ENCODE results near the gene ALG13.
"Not testable (repeated sequence)": the region's sequence is repeated elsewhere in the genome, so short reads cannot be mapped to it uniquely, and the experiment has no call there.

Gene ALG13

DNA sequence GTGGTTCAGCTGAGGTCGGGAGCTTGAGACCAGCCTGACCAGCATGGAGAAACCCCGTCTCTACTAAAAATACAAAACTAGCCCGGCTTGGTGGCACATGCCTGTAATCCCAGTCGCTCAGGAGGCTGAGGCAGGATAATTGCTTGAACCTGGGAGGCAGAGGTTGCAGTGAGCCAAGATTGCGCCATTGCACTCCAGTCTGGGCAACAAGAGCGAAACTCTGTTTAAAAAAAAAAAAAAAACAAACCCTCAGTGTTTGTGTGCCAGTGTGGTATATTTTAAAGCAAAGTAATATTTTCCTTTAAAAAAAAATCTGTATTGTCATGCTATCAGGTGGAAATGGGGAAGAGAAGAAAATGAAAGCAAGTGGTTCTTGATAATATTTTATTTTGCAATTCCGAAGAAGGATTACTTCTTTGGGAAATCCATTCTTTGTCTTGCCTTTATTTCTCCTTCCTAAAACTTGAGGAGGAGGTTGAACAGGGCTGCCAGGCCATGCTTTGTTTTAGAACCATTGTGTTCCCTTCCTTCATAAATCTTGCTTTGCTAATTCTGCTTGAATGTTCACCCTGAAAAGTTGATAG lies 14.4 kb downstream of the ALG13 start:
- H3K9me3 ChIP-seq (ENCODE audit: control insufficient read depth, insufficient read depth, low read length): no peaks in the 10 kb centered on the region; the same call in 1 of the 2 replicates
- no peak overlapping the region for H3K9ac ChIP-seq (ENCODE audit: low read depth, low read length)
- no peaks in the 10 kb centered on the region for H3K4me1 ChIP-seq (ENCODE audit: insufficient read depth, low read length)
- H3K36me3 ChIP-seq (ENCODE audit: insufficient read depth, low read length): no peaks in the 10 kb centered on the region; the same call in 1 of the 2 replicates

DNA sequence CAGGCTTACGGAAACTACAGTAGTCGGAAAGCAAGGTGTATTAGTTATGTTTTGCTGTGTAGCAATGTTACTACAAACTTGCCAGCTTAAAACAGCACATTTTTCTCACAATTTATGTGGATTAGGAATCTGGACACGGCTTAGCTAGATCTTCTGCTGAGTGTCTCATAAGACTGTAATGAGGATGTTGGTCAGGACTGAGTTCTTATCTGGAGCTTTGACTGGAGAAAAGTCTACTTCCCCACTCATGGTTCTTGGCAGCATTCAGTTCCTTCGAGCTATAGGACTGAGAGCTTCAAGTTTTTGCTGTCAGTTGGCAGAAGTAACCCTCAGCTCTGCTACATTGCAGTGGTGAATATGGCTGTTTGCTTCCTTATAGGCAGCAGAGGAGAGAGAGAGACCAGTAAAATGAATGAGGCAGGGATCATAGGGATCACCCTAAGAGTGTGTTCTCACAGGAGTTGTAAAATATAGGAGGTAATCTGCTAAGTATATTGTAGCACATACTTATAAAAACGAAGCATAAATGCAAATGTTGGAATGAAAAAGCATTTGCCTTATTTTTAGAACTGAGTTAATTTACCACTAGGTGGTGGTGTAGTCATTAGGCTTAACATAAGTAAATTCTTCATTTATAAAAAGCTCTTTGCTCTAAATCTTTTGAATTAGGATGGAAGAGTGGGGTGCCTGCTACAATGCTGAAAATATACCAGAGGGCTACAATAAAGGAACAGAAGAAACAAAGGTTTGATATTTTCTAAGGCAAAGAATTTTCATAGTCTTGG lies 38.6 kb downstream of the ALG13 start:
- Histone ChIP-seq H3K9me3 (ENCODE audit: control insufficient read depth, insufficient read depth, low read length) (no peaks in the 10 kb centered on the region), H3K9ac (ENCODE audit: low read depth, low read length) (no peak overlapping the region), H3K36me3 (ENCODE audit: insufficient read depth, low read length) (peaks cover 7% of the 10 kb centered on the region), H3K4me1 (ENCODE audit: insufficient read depth, low read length) (no peaks in the 10 kb centered on the region)

DNA sequence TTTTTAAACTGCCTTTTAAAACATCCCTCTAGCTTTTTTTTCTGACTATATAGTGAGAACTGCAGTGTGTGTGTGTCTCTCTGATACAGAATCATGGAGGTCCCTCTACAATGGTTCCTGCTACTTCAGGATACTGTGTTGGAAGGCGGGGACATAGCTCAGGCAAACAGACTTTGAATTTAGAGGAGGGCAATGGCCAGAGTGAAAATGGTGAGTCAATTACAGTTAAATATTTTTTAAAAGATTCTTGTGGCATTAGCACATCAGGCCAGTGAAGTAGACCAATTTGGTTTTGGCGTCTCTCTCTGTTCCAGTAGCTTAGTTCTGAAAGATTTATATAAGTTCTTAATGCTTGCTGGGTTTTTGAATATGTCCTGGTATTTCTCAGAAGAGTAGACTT lies 47.1 kb downstream of the ALG13 start:
- Histone ChIP-seq H3K36me3 (ENCODE audit: insufficient read depth, low read length) (peaks cover 14% of the 10 kb centered on the region), H3K4me1 (ENCODE audit: insufficient read depth, low read length) (no peaks in the 10 kb centered on the region), H3K9me3 (ENCODE audit: control insufficient read depth, insufficient read depth, low read length) (no peaks in the 10 kb centered on the region), H3K9ac (ENCODE audit: low read depth, low read length) (no peak overlapping the region)

DNA sequence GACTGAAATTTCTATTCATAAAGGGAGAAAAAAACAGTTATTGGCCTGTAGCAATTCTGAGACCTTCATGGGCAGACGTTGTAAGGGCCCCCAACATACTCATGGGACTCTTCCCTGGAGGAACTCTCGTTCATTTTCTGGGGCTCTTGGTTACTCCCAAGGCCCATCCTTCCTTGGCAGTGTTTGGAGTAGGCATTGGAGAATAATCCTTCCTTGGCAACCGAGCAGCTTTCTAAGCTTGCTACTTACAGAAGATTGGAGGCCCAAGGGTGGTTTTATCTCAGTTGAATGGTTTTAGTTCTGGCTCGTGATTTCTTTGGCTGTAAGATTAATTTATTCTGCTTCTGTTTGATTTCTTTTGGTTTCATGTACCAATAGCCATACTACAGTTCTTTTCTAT lies 50.4 kb downstream of the ALG13 start:
- H3K9me3 ChIP-seq (ENCODE audit: control insufficient read depth, insufficient read depth, low read length): no peaks in the 10 kb centered on the region
- H3K36me3 ChIP-seq (ENCODE audit: insufficient read depth, low read length): peaks cover 17% of the 10 kb centered on the region; the same call in 1 of the 2 replicates
- H3K9ac ChIP-seq (ENCODE audit: low read depth, low read length): no peak overlapping the region

DNA sequence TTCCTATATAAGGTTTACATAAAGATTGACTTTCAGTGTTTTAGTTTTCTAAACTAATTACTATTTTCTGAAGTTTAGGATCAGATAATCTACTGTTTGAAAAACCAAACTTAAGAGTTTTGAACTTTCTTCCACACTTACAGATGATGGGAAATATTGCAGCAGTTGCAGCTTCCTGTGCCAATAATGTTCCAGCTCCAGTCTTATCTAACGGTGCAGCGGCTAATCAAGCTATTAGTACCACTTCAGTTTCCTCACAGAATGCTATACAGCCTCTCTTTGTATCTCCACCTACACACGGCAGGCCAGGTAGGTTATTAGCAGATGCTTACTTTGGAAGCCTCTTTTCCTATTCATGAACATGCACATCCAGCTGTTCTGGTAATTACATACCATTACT lies 55.6 kb downstream of the ALG13 start:
- Histone ChIP-seq H3K4me1 (ENCODE audit: insufficient read depth, low read length) (no peaks in the 10 kb centered on the region), H3K9ac (ENCODE audit: low read depth, low read length) (no peak overlapping the region), H3K9me3 (ENCODE audit: control insufficient read depth, insufficient read depth, low read length) (no peaks in the 10 kb centered on the region), H3K36me3 (ENCODE audit: insufficient read depth, low read length) (peaks cover 16% of the 10 kb centered on the region)

More for the DNA sequence above, 50.4 kb downstream of the ALG13 start:
- H3K4me1 ChIP-seq (ENCODE audit: insufficient read depth, low read length): no peaks in the 10 kb centered on the region

DNA sequence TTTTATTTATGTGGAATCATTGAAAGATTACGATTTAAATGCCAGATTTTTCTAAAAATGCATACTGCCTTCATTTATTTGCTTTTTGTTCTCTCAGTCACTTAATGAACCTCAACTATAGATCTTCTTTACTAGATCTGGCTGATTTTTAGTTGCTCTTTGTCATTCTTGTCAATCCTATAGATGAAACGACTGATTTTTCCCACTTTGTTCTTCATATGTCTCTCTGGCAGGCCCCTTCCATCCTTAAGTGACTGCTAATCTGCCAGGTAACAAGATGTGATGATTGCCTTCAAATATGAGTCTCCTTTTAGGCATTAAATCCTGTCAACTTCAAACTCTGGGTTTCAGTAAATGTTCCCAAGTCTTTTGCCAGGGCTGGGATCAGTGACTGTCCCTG lies 61.0 kb downstream of the ALG13 start:
- no peak overlapping the region for H3K9ac ChIP-seq (ENCODE audit: low read depth, low read length)
- H3K9me3 ChIP-seq (ENCODE audit: control insufficient read depth, insufficient read depth, low read length): no peaks in the 10 kb centered on the region
- peaks cover 17% of the 10 kb centered on the region for H3K36me3 ChIP-seq (ENCODE audit: insufficient read depth, low read length)
- no peaks in the 10 kb centered on the region for H3K4me1 ChIP-seq (ENCODE audit: insufficient read depth, low read length)

DNA sequence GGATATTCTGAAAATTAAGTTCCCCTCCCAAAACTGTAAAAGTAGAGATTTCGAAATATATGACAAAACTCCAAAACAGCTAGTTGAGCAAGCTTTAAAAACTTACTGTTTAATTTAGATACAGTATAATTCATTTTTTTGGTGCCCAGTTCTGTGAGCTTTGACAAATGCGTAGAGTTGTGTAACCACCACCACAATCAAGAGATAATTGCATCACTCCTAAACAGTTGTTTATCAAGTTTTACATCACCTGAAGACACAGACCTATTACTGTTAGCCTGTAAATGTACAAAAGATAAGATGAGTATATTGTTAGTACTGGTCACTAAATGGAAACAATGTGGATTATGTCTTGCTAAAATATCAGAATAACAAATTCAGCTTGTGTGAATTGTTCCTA lies 62.3 kb downstream of the ALG13 start:
- Histone ChIP-seq H3K9me3 (ENCODE audit: control insufficient read depth, insufficient read depth, low read length) (no peaks in the 10 kb centered on the region), H3K4me1 (ENCODE audit: insufficient read depth, low read length) (no peaks in the 10 kb centered on the region), H3K9ac (ENCODE audit: low read depth, low read length) (no peak overlapping the region), H3K36me3 (ENCODE audit: insufficient read depth, low read length) (peaks cover 18% of the 10 kb centered on the region)

DNA sequence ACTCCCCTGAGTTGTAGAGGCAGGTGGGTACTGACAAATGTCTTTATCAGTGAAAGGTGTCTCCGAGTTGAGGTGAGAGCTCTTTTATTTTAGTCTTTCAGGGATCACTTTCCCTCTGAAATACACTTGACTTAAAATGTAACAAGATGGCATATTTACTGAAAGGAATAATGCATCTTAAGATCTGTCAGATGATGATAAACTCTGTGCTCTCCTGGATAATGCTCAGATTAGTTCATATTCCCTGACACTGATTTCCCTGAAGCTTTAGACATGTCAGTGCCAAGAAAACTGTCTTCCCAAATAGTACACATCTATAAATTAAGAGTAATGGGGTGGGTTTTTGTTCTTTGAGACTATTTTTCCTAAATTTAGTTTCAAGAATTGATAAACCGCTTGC lies 75.5 kb downstream of the ALG13 start:
- no peaks in the 10 kb centered on the region for H3K9me3 ChIP-seq (ENCODE audit: control insufficient read depth, insufficient read depth, low read length)
- no peaks in the 10 kb centered on the region for H3K4me1 ChIP-seq (ENCODE audit: insufficient read depth, low read length)
- no peak overlapping the region for H3K9ac ChIP-seq (ENCODE audit: low read depth, low read length)
- no peaks in the 10 kb centered on the region; the same call in 1 of the 2 replicates for H3K36me3 ChIP-seq (ENCODE audit: insufficient read depth, low read length)

DNA sequence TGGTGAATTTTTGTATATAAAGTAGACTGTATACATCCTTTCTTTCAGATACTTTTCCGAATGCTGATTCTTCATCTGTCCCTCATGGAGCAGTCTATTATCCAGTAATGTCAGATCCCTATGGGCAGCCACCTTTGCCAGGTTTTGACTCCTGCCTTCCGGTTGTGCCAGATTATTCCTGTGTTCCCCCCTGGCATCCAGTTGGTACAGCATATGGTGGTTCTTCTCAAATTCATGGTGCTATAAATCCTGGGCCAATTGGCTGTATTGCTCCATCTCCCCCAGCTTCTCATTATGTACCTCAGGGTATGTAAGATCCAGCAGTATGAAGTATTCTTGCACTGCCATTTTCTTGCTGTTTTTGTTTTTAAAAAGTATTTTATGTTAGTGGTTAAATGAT lies 78.7 kb downstream of the ALG13 start:
- no peaks in the 10 kb centered on the region for H3K36me3 ChIP-seq (ENCODE audit: insufficient read depth, low read length)
- no peaks in the 10 kb centered on the region for H3K4me1 ChIP-seq (ENCODE audit: insufficient read depth, low read length)
- H3K9me3 ChIP-seq (ENCODE audit: control insufficient read depth, insufficient read depth, low read length): no peaks in the 10 kb centered on the region
- no peak overlapping the region for H3K9ac ChIP-seq (ENCODE audit: low read depth, low read length)

DNA sequence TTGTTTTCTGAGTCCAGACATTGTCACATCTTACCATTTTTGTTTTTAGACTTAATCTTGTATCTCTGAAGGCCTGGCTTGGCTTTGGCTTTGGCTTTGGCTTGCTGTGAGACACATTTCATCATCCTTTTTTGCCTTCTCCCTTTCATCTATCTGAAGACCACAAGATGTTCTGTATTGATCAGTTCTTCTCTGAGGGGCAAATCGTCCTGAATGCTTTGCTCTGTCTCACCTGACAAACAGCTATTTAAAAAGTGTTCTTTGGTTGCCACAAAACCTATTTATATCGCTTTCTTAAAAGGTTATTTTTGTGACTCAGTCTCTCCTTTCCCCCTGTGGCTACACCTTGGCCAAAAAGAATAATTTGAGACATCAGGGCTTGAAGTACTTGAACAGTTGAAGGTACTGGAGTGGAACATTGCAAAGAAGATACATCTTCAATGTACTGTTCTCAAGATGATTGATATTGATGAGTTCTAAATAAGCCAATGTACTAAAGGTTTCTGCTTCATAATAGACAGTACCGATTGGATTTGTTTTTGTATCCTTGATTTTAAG lies 80.7 kb downstream of the ALG13 start:
- Histone ChIP-seq H3K4me1 (ENCODE audit: insufficient read depth, low read length) (no peaks in the 10 kb centered on the region), H3K9ac (ENCODE audit: low read depth, low read length) (no peak overlapping the region), H3K36me3 (ENCODE audit: insufficient read depth, low read length) (peaks cover 3% of the 10 kb centered on the region; the same call in 1 of the 2 replicates), H3K9me3 (ENCODE audit: control insufficient read depth, insufficient read depth, low read length) (no peaks in the 10 kb centered on the region)

DNA sequence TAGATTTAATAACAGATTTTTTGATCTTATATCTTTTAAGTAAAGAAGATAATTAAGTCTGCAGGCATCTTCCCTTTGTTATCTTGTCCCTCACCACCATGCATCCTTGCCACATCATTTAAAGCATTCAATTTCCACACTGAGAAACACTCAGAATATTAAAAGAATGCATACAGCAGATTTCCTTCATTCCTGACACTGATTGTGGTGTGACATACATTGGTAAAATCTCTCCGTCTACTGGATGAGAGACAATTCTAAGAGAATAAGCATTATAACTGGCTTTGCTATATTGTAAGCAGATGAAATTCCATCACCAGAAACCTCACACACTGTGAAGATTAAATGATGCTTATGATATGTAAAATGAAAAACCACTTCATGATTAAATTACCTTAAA lies 97.6 kb downstream of the ALG13 start:
- Histone ChIP-seq H3K36me3 (ENCODE audit: insufficient read depth, low read length) (no peaks in the 10 kb centered on the region), H3K9me3 (ENCODE audit: control insufficient read depth, insufficient read depth, low read length) (no peaks in the 10 kb centered on the region; the same call in 1 of the 2 replicates), H3K9ac (ENCODE audit: low read depth, low read length) (no peak overlapping the region)

DNA sequence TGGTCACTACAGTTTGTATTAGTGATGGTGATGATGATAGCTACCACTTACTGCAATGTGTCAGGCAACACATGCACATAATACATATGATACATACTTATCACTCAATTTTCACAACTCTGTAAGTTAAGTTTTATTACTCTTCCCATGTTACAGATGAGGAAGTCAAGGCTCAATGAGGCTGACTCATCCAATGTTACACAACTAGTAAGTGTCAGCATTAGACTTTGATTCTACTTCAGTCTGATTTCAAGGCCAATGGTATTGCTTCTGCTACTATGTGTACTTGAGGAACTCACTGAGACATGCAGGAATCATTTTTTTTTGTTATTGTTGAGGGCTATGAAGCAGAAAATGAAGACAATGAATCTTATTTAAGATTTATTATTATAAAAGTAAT lies 98.6 kb downstream of the ALG13 start:
- Histone ChIP-seq H3K9me3 (ENCODE audit: control insufficient read depth, insufficient read depth, low read length) (peaks cover 1% of the 10 kb centered on the region; the same call in 1 of the 2 replicates), H3K36me3 (ENCODE audit: insufficient read depth, low read length) (no peaks in the 10 kb centered on the region), H3K4me1 (ENCODE audit: insufficient read depth, low read length) (no peaks in the 10 kb centered on the region), H3K9ac (ENCODE audit: low read depth, low read length) (no peak overlapping the region)

More for the DNA sequence above, 97.6 kb downstream of the ALG13 start:
- no peaks in the 10 kb centered on the region for H3K4me1 ChIP-seq (ENCODE audit: insufficient read depth, low read length)

DNA sequence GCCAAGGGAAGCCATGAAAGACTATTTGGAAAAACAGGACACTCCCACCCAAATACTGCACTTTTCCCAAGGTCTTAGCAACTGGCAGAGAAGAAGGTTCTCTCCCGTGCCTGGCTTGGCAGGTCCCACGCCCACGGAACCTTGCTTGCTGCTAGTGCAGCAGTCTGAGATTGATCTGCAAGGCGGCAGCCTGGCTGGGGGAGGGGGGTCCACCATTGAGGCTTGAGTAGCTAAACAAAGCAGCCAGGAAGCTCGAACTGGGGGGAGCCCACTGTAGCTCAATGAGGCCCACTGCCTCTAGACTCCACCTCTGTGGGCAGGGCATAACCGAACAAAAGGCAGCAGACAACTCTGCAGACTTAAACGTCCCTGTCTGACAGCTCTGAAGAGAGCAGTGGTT lies 103.7 kb downstream of the ALG13 start:
- H3K4me1 ChIP-seq (ENCODE audit: insufficient read depth, low read length): no peaks in the 10 kb centered on the region
- no peaks in the 10 kb centered on the region for H3K36me3 ChIP-seq (ENCODE audit: insufficient read depth, low read length)
- no peak overlapping the region for H3K9ac ChIP-seq (ENCODE audit: low read depth, low read length)
- H3K9me3 ChIP-seq (ENCODE audit: control insufficient read depth, insufficient read depth, low read length): peaks cover 2% of the 10 kb centered on the region

DNA sequence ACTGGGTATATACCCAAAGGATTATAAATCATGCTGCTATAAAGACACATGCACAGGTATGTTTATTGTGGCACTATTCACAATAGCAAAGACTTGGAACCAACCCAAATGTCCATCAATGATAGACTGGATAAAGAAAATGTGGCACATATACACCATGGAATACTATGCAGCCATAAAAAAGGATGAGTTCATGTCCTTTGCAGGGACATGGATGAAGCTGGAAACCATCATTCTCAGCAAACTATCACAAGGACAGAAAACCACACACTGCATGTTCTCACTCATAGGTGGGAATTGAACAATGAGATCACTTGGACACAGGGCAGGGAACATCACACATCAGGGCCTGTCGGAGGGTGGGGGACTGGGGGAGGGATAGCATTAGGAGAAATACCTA lies 109.1 kb downstream of the ALG13 start:
- H3K4me1 ChIP-seq (ENCODE audit: insufficient read depth, low read length); H3K9ac ChIP-seq (ENCODE audit: low read depth, low read length); H3K9me3 ChIP-seq (ENCODE audit: control insufficient read depth, insufficient read depth, low read length); H3K36me3 ChIP-seq (ENCODE audit: insufficient read depth, low read length): not testable (repeated sequence)
